ENCODE data around the gene UBL3. TPM values are rescaled to one million over a fixed set of nuclear protein-coding genes. Genes with fewer than 3 reads are reported as not detected.

The UBL3 gene
- polyA plus RNA-seq, 1 donor (not counting 4 experiments of a cell fraction or from before 2014, with no cell fraction given): 10.5 TPM

DNA sequence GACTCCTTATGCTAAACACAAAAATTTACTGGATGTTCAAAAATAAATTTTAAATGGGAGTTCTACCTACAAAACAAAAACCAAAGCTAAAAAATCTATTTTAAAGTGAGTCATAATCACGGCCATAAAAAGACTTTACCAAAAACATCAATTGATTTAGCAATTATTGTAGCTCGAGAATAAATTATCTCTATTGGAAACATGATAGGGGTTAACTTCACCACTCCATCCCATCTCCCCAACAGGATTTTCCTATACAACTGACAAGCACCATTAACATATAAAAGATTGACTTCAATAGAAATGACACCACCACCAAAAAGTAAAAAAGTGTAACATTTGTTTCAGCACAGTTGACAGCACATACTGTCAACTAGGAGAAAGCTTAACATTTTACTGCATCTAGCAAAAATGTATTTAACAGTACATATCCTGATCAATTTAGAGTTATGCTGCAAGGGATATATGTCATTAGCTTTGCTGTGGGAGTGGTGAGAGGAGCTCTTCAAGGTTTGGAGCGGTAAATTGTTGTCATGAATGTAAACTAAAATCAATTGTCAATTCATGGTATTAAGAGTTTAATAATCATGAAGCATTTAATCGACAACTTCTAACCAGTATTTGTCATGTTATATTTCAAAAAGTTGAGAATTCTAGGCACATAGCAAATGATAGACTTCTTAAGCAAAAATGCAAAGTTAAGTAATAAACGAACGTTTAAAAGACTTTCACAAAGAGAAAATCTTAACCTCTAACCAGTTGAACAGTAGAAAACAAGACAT is 3.8 kb downstream of the UBL3 start:
- Histone ChIP-seq H3K27ac (ENCODE audit: control insufficient read depth, insufficient read depth, low read length) (peak overlapping the region; percentile 71), H3K9ac (ENCODE audit: control insufficient read depth, extremely low read depth, insufficient read depth, low read length) (peak overlapping the region; percentile 71), H4K20me1 (ENCODE audit: control insufficient read depth, extremely low read depth, insufficient read depth, low read length) (no peaks in the 10 kb centered on the region), H3K4me1 (ENCODE audit: control insufficient read depth, extremely low read depth, insufficient read depth, low read length) (peaks cover 14% of the 10 kb centered on the region), H3K36me3 (ENCODE audit: control insufficient read depth in 2 of 2, extremely low read depth in 1 of 2, insufficient read depth in 2 of 2, low read length in 2 of 2) (no peaks in the 10 kb centered on the region), H3K9me1 (ENCODE audit: control insufficient read depth, extremely low read depth, insufficient read depth, low read length) (peaks cover 2% of the 10 kb centered on the region), H3K27me3 (ENCODE audit: control insufficient read depth, extremely low read depth, insufficient read depth, low read length) (no peaks in the 10 kb centered on the region), H3K79me2 (ENCODE audit: control insufficient read depth, insufficient read depth, low read length) (peaks cover 45% of the 10 kb centered on the region), H3K4me2 (ENCODE audit: control insufficient read depth, extremely low read depth, insufficient read depth, low read depth, low read length) (peak overlapping the region; percentile 99), H2AFZ (ENCODE audit: control insufficient read depth, low read length) (no peak overlapping the region), H3K4me3 (ENCODE audit: control insufficient read depth in 2 of 3, extremely low read depth in 1 of 3, insufficient read depth in 2 of 3, low read depth in 1 of 3, low read length in 3 of 3) (peak overlapping the region; percentile 42 to 74 (median 69)), H3K9me3 (ENCODE audit: control insufficient read depth, low read depth, low read length) (no peaks in the 10 kb centered on the region)
- dilution Hi-C loops (cut with MboI; ENCODE audit: extremely low pct_ligation_motif_present, low sequenced_read_pairs): no loop called here
- TF ChIP-seq, protein P1, sequence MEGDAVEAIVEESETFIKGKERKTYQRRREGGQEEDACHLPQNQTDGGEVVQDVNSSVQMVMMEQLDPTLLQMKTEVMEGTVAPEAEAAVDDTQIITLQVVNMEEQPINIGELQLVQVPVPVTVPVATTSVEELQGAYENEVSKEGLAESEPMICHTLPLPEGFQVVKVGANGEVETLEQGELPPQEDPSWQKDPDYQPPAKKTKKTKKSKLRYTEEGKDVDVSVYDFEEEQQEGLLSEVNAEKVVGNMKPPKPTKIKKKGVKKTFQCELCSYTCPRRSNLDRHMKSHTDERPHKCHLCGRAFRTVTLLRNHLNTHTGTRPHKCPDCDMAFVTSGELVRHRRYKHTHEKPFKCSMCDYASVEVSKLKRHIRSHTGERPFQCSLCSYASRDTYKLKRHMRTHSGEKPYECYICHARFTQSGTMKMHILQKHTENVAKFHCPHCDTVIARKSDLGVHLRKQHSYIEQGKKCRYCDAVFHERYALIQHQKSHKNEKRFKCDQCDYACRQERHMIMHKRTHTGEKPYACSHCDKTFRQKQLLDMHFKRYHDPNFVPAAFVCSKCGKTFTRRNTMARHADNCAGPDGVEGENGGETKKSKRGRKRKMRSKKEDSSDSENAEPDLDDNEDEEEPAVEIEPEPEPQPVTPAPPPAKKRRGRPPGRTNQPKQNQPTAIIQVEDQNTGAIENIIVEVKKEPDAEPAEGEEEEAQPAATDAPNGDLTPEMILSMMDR (optimal IDR thresholded peaks at IDR 0.05 in 1 of 3, IDR thresholded peaks at IDR 0.05 in 1 of 3, conservative IDR thresholded peaks at IDR 0.05 in 1 of 3; ENCODE audit: extremely low read depth in 1 of 3, insufficient read depth in 2 of 3, low read length in 3 of 3): no peak
- no peak for TF ChIP-seq EZH2 (IDR thresholded peaks at IDR 0.05; ENCODE audit: low read length)
- peak; percentile 23 for FAIRE-seq
- no peak for DNase-seq (ENCODE audit: low read depth, low spot score)

GRCh38 chr13:29845440-29846056 is 4.9 kb downstream of the UBL3 start:
- FAIRE-seq (no peak), DNase-seq (ENCODE audit: low read depth, low spot score) (no peak)
- no peak for TF ChIP-seq EZH2 (IDR thresholded peaks at IDR 0.05; ENCODE audit: low read length)
- TF ChIP-seq, protein P1 (optimal IDR thresholded peaks at IDR 0.05 in 1 of 3, IDR thresholded peaks at IDR 0.05 in 1 of 3, conservative IDR thresholded peaks at IDR 0.05 in 1 of 3; ENCODE audit: extremely low read depth in 1 of 3, insufficient read depth in 2 of 3, low read length in 3 of 3): no peak
- H3K4me1 ChIP-seq (ENCODE audit: control insufficient read depth, extremely low read depth, insufficient read depth, low read length): peaks cover 15% of the 10 kb centered on the region
- peak overlapping the region in 1 of 3 experiments; percentile 20 for H3K4me3 ChIP-seq (ENCODE audit: control insufficient read depth in 2 of 3, extremely low read depth in 1 of 3, insufficient read depth in 2 of 3, low read depth in 1 of 3, low read length in 3 of 3)
- H3K9ac ChIP-seq (ENCODE audit: control insufficient read depth, extremely low read depth, insufficient read depth, low read length): no peak overlapping the region
- H3K9me3 ChIP-seq (ENCODE audit: control insufficient read depth, low read depth, low read length): no peaks in the 10 kb centered on the region
- no peaks in the 10 kb centered on the region for H3K36me3 ChIP-seq (ENCODE audit: control insufficient read depth in 2 of 2, extremely low read depth in 1 of 2, insufficient read depth in 2 of 2, low read length in 2 of 2)
- peaks cover 2% of the 10 kb centered on the region for H3K9me1 ChIP-seq (ENCODE audit: control insufficient read depth, extremely low read depth, insufficient read depth, low read length)
- H3K79me2 ChIP-seq (ENCODE audit: control insufficient read depth, insufficient read depth, low read length): peaks cover 50% of the 10 kb centered on the region
- H3K4me2 ChIP-seq (ENCODE audit: control insufficient read depth, extremely low read depth, insufficient read depth, low read depth, low read length): peak overlapping the region; percentile 50
- H4K20me1 ChIP-seq (ENCODE audit: control insufficient read depth, extremely low read depth, insufficient read depth, low read length): no peaks in the 10 kb centered on the region
- dilution Hi-C loops (cut with MboI; ENCODE audit: extremely low pct_ligation_motif_present, low sequenced_read_pairs): no loop called here
- H3K27me3 ChIP-seq (ENCODE audit: control insufficient read depth, extremely low read depth, insufficient read depth, low read length): no peaks in the 10 kb centered on the region
- H3K27ac ChIP-seq (ENCODE audit: control insufficient read depth, insufficient read depth, low read length): peak overlapping the region; percentile 5
- H2AFZ ChIP-seq (ENCODE audit: control insufficient read depth, low read length): no peak overlapping the region
